ENCODE results near the gene TBC1D16.

The TBC1D16 gene

DNA sequence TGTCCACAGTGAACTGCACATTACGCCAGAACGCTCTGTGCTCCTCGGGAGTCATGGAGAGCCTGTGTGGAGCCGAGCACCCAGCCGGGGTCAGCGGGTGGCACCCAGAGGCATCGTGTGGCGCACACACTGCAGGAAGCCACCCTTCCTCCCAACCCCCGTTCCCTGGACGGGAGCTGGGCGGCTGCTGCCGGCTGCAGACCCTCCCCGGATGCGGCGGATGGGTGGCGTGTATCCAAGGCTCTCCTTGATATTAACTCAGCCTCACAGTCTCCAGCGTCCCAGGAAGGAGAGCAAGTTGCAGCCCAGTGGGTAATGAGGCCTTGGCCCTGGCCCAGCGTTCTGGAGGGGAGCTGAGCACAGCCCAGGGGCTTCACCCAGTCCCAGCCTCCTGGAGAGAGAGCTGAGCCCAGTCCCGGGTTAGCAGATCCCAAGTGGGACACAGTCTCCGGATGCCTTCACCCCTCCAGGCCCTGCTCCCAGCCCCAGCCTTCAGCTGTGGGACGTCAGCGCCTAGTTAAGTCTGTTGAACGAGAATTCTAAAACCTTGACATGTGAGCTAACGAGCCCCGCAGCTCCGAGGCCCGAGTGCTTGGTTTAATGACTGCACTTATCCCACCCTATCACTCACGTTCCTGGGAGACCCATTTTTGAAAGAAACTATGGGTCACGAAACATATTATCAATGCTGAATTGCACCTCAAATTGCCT lies 86.6 kb downstream of the TBC1D16 start:
- DNase-seq (ENCODE audit: low read depth) = no peak
- H3K4me3 ChIP-seq (ENCODE audit: low read depth, low read length) = no peak overlapping the region
- TF ChIP-seq, protein P1, sequence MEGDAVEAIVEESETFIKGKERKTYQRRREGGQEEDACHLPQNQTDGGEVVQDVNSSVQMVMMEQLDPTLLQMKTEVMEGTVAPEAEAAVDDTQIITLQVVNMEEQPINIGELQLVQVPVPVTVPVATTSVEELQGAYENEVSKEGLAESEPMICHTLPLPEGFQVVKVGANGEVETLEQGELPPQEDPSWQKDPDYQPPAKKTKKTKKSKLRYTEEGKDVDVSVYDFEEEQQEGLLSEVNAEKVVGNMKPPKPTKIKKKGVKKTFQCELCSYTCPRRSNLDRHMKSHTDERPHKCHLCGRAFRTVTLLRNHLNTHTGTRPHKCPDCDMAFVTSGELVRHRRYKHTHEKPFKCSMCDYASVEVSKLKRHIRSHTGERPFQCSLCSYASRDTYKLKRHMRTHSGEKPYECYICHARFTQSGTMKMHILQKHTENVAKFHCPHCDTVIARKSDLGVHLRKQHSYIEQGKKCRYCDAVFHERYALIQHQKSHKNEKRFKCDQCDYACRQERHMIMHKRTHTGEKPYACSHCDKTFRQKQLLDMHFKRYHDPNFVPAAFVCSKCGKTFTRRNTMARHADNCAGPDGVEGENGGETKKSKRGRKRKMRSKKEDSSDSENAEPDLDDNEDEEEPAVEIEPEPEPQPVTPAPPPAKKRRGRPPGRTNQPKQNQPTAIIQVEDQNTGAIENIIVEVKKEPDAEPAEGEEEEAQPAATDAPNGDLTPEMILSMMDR (conservative IDR thresholded peaks at IDR 0.05; ENCODE audit: low read depth, low read length) = no peak

DNA sequence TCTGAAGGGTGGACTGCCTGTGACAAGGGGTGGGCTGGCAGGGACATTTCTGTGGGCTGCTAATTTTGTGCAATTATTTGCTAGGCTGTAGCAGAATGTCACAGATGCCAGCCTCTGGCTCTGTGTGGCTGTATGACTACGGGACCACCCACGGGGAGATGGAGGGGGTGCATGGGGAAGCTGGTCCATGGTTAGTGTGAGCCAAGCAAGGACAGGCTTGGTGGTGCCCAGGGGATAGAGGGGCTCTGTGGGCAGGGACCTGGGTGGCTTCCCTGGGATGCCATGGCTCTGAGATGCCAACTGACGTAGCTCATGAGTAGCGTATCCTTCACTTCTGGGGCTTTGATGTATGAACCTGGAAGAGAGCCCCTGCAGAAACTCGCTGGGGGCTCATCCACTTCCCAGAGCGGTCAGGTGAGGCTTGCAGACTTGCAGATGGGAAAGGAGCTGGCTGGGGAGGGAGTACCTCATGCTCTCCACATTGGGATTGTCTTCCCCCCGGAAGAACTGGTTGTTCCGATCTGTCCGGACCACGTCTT lies 87.2 kb downstream of the TBC1D16 start:
- TF ChIP-seq, protein P1 (conservative IDR thresholded peaks at IDR 0.05; ENCODE audit: low read depth, low read length) = no peak
- DNase-seq (ENCODE audit: low read depth) = no peak
- no peak overlapping the region for H3K4me3 ChIP-seq (ENCODE audit: low read depth, low read length)

DNA sequence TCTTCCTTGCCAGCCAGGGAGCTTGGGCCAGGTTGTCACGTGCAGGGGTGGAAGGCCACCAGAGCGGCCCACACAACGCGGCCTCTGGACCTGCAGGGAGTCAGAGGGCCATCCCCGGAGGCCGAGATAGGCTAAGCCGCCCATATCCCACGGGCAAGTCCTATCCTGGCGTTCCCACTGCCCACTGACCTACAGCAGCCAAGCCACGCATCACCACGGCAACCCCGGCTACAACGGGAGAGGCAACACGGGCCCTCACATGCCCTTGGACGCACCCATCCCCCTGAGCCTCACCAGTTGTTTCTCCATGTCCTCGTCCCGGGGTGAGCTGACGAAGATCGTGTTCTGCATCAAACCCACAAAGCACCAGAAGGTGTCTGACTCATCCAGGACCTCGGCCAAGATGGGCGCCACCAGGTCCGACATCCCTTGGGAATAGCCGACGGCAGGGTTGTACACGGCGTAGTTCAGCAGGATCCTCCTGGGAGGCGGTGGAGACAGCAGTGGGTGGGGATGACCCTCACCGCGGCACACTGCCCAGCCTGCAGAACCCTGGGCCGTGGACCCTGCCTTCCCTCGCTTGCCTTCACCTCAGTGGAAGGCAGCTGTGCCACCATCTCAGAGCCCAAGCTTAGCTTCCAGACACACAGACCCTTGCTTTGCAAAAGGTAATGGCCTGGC lies 88.2 kb downstream of the TBC1D16 start:
- DNase-seq (ENCODE audit: low read depth) = peak; percentile 89
- H3K4me3 ChIP-seq (ENCODE audit: low read depth, low read length) = no peak overlapping the region
- TF ChIP-seq, protein P1 (conservative IDR thresholded peaks at IDR 0.05; ENCODE audit: low read depth, low read length) = no peak

DNA sequence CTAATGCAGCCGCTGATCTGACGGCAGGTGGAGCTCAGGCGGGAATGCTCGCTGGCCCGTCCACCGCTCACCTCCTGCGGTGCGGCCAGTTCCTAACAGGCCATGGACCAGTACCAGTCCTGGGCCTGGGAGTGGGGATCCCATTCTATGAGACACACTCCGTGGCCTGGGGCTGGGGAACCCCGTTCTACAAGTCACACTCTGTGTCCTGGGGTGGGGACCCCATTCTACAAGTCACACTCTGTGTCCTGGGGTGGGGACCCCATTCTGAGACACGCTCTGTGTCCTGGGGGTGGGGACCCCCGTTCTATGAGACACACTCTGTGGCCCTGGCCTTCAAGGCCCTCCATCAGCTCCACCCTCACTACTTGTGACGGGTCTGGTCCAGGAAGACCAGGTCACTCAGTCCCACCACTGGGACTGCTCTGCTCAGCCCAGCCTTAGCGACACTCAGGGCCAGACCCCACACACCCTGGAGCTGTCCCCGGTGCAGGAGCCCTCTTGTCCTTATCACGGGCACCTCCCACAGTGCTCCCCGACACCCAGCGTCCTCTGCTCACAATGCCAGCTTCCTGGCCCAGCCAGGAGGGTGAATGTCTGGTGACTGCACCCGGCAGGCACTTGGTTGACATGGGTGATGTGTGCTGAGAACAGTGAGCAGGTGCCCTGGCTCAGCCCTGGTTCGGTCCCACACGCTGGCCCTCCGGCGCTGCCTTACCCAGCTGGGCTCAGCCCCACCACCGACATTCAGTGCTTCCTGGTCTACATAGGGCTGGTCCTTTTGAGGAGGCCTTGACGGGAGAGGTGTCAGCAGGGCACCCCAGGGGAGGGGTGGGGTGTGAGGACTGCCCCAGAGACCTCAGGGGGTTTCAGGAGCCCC lies 89.1 kb downstream of the TBC1D16 start:
- no peak overlapping the region for H3K4me3 ChIP-seq (ENCODE audit: low read depth, low read length)

DNA sequence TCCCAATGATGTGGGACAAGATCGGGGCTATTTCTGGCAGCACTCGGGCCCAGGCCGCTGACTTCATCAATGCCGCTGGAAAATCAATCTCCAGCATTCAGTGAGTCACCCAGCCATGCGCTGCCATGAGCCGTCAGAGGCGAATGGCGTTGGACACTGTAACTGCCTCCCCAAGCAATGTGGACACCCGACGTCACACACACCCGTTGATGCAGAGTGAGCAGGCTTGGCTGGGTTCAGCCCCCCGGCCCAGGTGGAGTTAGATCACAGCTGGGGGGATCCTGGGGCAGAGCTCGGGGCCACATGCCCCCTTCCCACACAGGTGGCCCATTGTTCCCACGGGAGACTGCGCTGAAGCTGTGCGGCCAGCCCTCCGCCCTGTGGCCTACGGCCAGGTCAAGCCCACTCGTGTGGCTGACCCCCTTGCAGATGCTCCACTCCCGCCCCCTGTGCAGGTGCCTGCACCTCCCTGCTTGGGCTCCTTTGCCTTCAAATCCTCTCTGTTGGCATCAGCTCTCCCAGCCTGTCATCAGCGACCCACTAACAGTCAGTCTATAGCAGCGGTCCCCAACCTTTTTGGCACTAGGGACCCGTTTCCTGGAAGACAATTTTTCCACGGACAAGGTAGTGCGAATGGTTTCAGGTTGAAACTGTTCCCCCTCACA lies 89.9 kb downstream of the TBC1D16 start:
- H3K4me3 ChIP-seq (ENCODE audit: low read depth, low read length) = no peak overlapping the region
- TF ChIP-seq, protein P1 (conservative IDR thresholded peaks at IDR 0.05; ENCODE audit: low read depth, low read length) = no peak
- no peak for DNase-seq (ENCODE audit: low read depth)

More for the DNA sequence above, 89.1 kb downstream of the TBC1D16 start:
- DNase-seq (ENCODE audit: low read depth) = no peak
- TF ChIP-seq, protein P1 (conservative IDR thresholded peaks at IDR 0.05; ENCODE audit: low read depth, low read length) = no peak

DNA sequence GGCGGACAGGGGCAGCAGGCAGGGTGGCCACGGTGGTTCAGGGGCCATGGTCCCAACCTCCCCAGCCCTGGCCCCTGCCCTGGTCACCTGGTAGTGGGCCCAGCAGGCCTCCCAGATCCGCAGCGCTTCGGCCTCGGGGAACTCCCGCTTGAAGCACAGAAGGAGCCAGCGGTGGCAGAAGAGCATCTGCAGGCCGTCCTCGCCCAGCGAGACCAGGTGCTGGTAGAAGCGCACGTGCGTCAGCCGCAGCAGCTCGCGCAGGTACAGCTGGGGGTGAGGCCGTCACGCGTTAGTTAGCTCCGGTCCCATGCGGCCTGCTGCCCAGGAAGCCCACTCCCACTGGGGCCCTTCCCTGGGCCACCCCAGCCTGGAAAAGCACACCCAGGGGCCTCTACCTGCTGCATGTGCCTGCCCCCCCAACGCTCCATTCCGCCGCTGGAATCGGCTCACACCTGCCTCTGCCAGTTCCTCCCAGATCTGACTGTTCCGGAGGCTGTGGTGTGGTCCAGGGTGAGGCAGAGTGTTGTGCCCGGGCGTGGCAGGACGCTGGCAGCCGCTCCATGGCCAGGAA lies 90.8 kb downstream of the TBC1D16 start:
- TF ChIP-seq, protein P1 (conservative IDR thresholded peaks at IDR 0.05; ENCODE audit: low read depth, low read length) = no peak
- DNase-seq (ENCODE audit: low read depth) = no peak

More for the DNA sequence above, 90.8 kb downstream of the TBC1D16 start:
- H3K4me3 ChIP-seq (ENCODE audit: low read depth, low read length) = no peak overlapping the region
